H1 (cell line): ENCODE results near the gene CBX4. TPM values are rescaled to one million over a fixed set of nuclear protein-coding genes. Genes with fewer than 3 reads are reported as not detected.

Source experiments
- CTCF ChIA-PET: fragments of 300-600 bp; sonication (Branson Sonifier 250); formaldehyde crosslinking; loops from one replicate; lab custom pipeline; 2021; ENCODE audit not compliant: partially characterized antibody; lab: Charles Lee
- POLR2A ChIA-PET: fragments of 300-600 bp; sonication (Branson Sonifier 250); formaldehyde crosslinking; loops from one replicate; lab custom pipeline; 2021; ENCODE audit warnings: inconsistent platforms; ENCODE audit not compliant: partially characterized antibody; lab: Charles Lee
- DNase-seq, 2 experiments: peaks; one replicate each; pipeline versions ENCODE4 v3.0.0 to v3.0.0-alpha.2; 2010 to 2022; ENCODE audit warnings: low spot score in 2 of 2, low read depth in 1 of 2, mixed read lengths in 1 of 2
- FAIRE-seq: peaks from 2 replicates; lab custom pipeline; 2011; peaks lifted over from hg19 to GRCh38; lab: Jason Lieb, UNC
- H2AFZ ChIP-seq: 2 replicates; pipeline ENCODE4 v1.8.1; 2012; ENCODE audit warnings: low read length, inconsistent platforms
- H2AK5ac ChIP-seq: 2 replicates; pipeline ENCODE4 v1.6.1; 2013; ENCODE audit warnings: low read depth, low read length
- H2BK120ac ChIP-seq: replicated peaks from 2 replicates; pipeline ENCODE3; 2013; ENCODE audit warnings: low read depth, low read length, inconsistent platforms
- H2BK12ac ChIP-seq: 2 replicates; pipeline ENCODE4 v1.6.1; 2013; ENCODE audit warnings: low read depth, low read length
- H2BK15ac ChIP-seq: 2 replicates; pipeline ENCODE4 v1.6.1; 2013; ENCODE audit warnings: low read length
- H2BK20ac ChIP-seq: 2 replicates; pipeline ENCODE4 v1.6.1; 2013; ENCODE audit warnings: low read length
- H2BK5ac ChIP-seq: 2 replicates; pipeline ENCODE4 v1.6.1; 2013; ENCODE audit warnings: low read depth, low read length
- H3K14ac ChIP-seq: 2 replicates; pipeline ENCODE4 v1.6.1; 2013; ENCODE audit warnings: inconsistent platforms; ENCODE audit not compliant: insufficient read length
- H3K18ac ChIP-seq: 2 replicates; pipeline ENCODE4 v1.6.1; 2013; ENCODE audit warnings: low read length; ENCODE audit errors: extremely low read depth
- H3K23ac ChIP-seq: 2 replicates; pipeline ENCODE4 v1.6.1; 2013; ENCODE audit warnings: inconsistent platforms; ENCODE audit not compliant: insufficient read length
- H3K23me2 ChIP-seq: 2 replicates; pipeline ENCODE4 v1.6.1; 2013; ENCODE audit warnings: low read depth, low read length
- H3K27ac ChIP-seq: 2 replicates; pipeline ENCODE4 v1.6.1; 2011; ENCODE audit warnings: low read depth, low read length, inconsistent platforms
- H3K27me3 ChIP-seq, 4 experiments: replicated peaks in 1 of 4; 1 replicate in 1 of 4; 2 replicates in 3 of 4; pipeline versions ENCODE4 v1.6.1 to v1.8.1; 2011 to 2013; ENCODE audit warnings: low read length in 3 of 4, mild to moderate bottlenecking in 3 of 4, inconsistent platforms in 2 of 4, mixed read lengths in 2 of 4, moderate library complexity in 1 of 4; ENCODE audit not compliant: control insufficient read depth in 3 of 4, insufficient read depth in 3 of 4; ENCODE audit errors: extremely low read depth in 1 of 4
- H3K36me3 ChIP-seq, 4 experiments: 2 replicates each; pipeline versions ENCODE4 v1.6.1 to v1.8.1; 2011 to 2013; ENCODE audit warnings: mild to moderate bottlenecking in 4 of 4, low read length in 3 of 4, moderate library complexity in 2 of 4, control low read depth in 1 of 4, inconsistent platforms in 1 of 4; ENCODE audit not compliant: insufficient read depth in 4 of 4, control insufficient read depth in 2 of 4
- H3K4ac ChIP-seq: replicated peaks from 2 replicates; pipeline ENCODE3; 2013; ENCODE audit warnings: low read length, low read depth, mixed read lengths, inconsistent platforms; ENCODE audit not compliant: insufficient read length
- H3K4me1 ChIP-seq, 4 experiments: replicated peaks in 1 of 4; 1 replicate in 1 of 4; 2 replicates in 3 of 4; pipeline versions ENCODE4 v1.6.1 to v1.8.1; 2011 to 2013; ENCODE audit warnings: low read length in 3 of 4, inconsistent platforms in 2 of 4, mixed read lengths in 1 of 4; ENCODE audit not compliant: insufficient read depth in 4 of 4, control insufficient read depth in 3 of 4
- H3K4me2 ChIP-seq, 2 experiments: 2 replicates each; pipeline versions ENCODE4 v1.6.1 to v1.8.1; 2011 to 2013; ENCODE audit warnings: low read depth in 2 of 2, low read length in 2 of 2, control low read depth in 1 of 2, inconsistent platforms in 1 of 2, mild to moderate bottlenecking in 1 of 2; ENCODE audit not compliant: insufficient read depth in 1 of 2
- H3K4me3 ChIP-seq, 4 experiments: fragments of 200-600, 300-600 bp in 1 of 4; sonication (generic), shearing (Covaris generic), sonication (Bioruptor Twin) in 1 of 4; 2 replicates each; pipeline versions ENCODE4 v1.5.1 to v1.8.1; 2011 to 2016; ENCODE audit warnings: low read length in 4 of 4, low read depth in 3 of 4, control low read depth in 2 of 4, inconsistent platforms in 2 of 4, mild to moderate bottlenecking in 2 of 4, mixed read lengths in 1 of 4, moderate library complexity in 1 of 4; ENCODE audit not compliant: insufficient read depth in 2 of 4; ENCODE audit errors: extremely low read depth in 1 of 4
- H3K56ac ChIP-seq: replicated peaks from 2 replicates; pipeline ENCODE3; 2013; ENCODE audit warnings: low read depth, mild to moderate bottlenecking, mixed read lengths, low read length, inconsistent platforms; ENCODE audit not compliant: insufficient read length
- H3K79me1 ChIP-seq: 2 replicates; pipeline ENCODE4 v1.6.1; 2013; ENCODE audit warnings: low read depth, low read length, control low read depth
- H3K79me2 ChIP-seq, 2 experiments: 2 replicates each; pipeline versions ENCODE4 v1.6.1 to v1.8.1; 2012 to 2013; ENCODE audit warnings: low read length in 2 of 2, mild to moderate bottlenecking in 2 of 2, inconsistent platforms in 1 of 2; ENCODE audit not compliant: insufficient read depth in 2 of 2, control insufficient read depth in 1 of 2
- H3K9ac ChIP-seq, 4 experiments: replicated peaks in 1 of 4; 1 replicate in 1 of 4; 2 replicates in 3 of 4; pipeline versions ENCODE4 v1.6.1 to v1.8.1; 2011 to 2013; ENCODE audit warnings: low read depth in 3 of 4, low read length in 3 of 4, control low read depth in 2 of 4, mild to moderate bottlenecking in 2 of 4, moderate library complexity in 2 of 4, inconsistent platforms in 1 of 4; ENCODE audit errors: extremely low read depth in 1 of 4
- H3K9me3 ChIP-seq, 2 experiments: 2 replicates each; pipeline versions ENCODE4 v1.6.1 to v1.8.1; 2012 to 2013; ENCODE audit warnings: mild to moderate bottlenecking in 2 of 2, moderate library complexity in 2 of 2, control low read depth in 1 of 2, inconsistent platforms in 1 of 2, low read depth in 1 of 2, low read length in 1 of 2, mixed read lengths in 1 of 2; ENCODE audit not compliant: insufficient read depth in 2 of 2
- H4K20me1 ChIP-seq, 2 experiments: replicated peaks in 1 of 2; 2 replicates each; pipeline versions ENCODE3 to v1.8.1; 2011 to 2013; ENCODE audit warnings: inconsistent platforms in 2 of 2, low read length in 2 of 2, mild to moderate bottlenecking in 1 of 2; ENCODE audit not compliant: insufficient read depth in 2 of 2, control insufficient read depth in 1 of 2
- H4K5ac ChIP-seq: 2 replicates; pipeline ENCODE4 v1.6.1; 2013; ENCODE audit warnings: low read length, low read depth, mixed read lengths, inconsistent platforms; ENCODE audit not compliant: insufficient read length
- H4K8ac ChIP-seq: 2 replicates; pipeline ENCODE4 v1.8.0; 2013; ENCODE audit warnings: mild to moderate bottlenecking, moderate library complexity, low read length, inconsistent platforms; ENCODE audit not compliant: insufficient read depth; ENCODE audit errors: extremely low read depth
- H4K91ac ChIP-seq: replicated peaks from 2 replicates; pipeline ENCODE3; 2013; ENCODE audit warnings: low read length, mixed read lengths, inconsistent platforms; ENCODE audit not compliant: insufficient read length
- CREB1 ChIP-seq: IDR thresholded peaks from 2 replicates; pipeline ENCODE4 v1.6.1; 2012; ENCODE audit warnings: inconsistent platforms
- EZH2 ChIP-seq: fragments of 200-600 bp; sonication (generic); IDR thresholded peaks from 2 replicates; pipeline ENCODE4 v1.7.1; 2012; ENCODE audit warnings: low read depth, mild to moderate bottlenecking, moderate library complexity, low read length, inconsistent platforms; ENCODE audit not compliant: severe bottlenecking
- HDAC2 ChIP-seq, 2 experiments: fragments of 300-600 bp in 1 of 2; sonication (generic) in 1 of 2; IDR thresholded peaks; 2 replicates each; pipeline ENCODE4 v1.6.1; 2011 to 2012; ENCODE audit warnings: low read depth in 2 of 2, low read length in 2 of 2, mild to moderate bottlenecking in 2 of 2, moderate library complexity in 2 of 2, borderline replicate concordance in 1 of 2, inconsistent platforms in 1 of 2
- KDM4A ChIP-seq: IDR thresholded peaks from one replicate; pipeline ENCODE4 v1.7.1; 2012; ENCODE audit warnings: low read depth, mild to moderate bottlenecking, moderate library complexity, low read length, inconsistent platforms; ENCODE audit not compliant: severe bottlenecking
- MAFK ChIP-seq: IDR thresholded peaks from 2 replicates; pipeline ENCODE4 v1.6.1; 2012; ENCODE audit warnings: low read depth, mild to moderate bottlenecking, improper control_type of control experiment, low read length
- NRF1 ChIP-seq: IDR thresholded peaks from 2 replicates; pipeline ENCODE4 v1.6.1; 2011; ENCODE audit warnings: mild to moderate bottlenecking, low read depth, low read length, improper control_type of control experiment
- PHF8 ChIP-seq: fragments of 200-600 bp; sonication (generic); conservative IDR thresholded peaks from 2 replicates; pipeline ENCODE4 v1.7.1; 2012; ENCODE audit warnings: low read depth, mild to moderate bottlenecking, inconsistent platforms, low read length, moderate library complexity
- RFX5 ChIP-seq: IDR thresholded peaks from 2 replicates; pipeline ENCODE4 v1.6.1; 2011; ENCODE audit warnings: low read depth, low read length, improper control_type of control experiment, borderline replicate concordance
- RNF2 ChIP-seq: fragments of 200-900, 300-1000 bp; sonication (generic); IDR thresholded peaks from 2 replicates; pipeline ENCODE4 v1.7.1; 2016; ENCODE audit warnings: borderline replicate concordance, low read depth, mild to moderate bottlenecking, antibody characterized with exemption, low read length; ENCODE audit not compliant: poor library complexity, severe bottlenecking; ENCODE audit errors: missing control alignments
- SP4 ChIP-seq: IDR thresholded peaks from 2 replicates; pipeline ENCODE4 v1.6.1; 2012; ENCODE audit warnings: low read length, inconsistent platforms
- SUZ12 ChIP-seq: fragments of 200-600 bp; sonication (generic); IDR thresholded peaks from 2 replicates; pipeline ENCODE4 v1.6.1; 2012; ENCODE audit warnings: mild to moderate bottlenecking, inconsistent platforms, low read length, moderate library complexity, mixed read lengths
- TAF1 ChIP-seq: IDR thresholded peaks from 2 replicates; pipeline ENCODE4 v1.6.1; 2011; ENCODE audit warnings: mild to moderate bottlenecking, low read depth, low read length
- USF2 ChIP-seq: IDR thresholded peaks from 2 replicates; pipeline ENCODE4 v1.6.1; 2011; ENCODE audit warnings: low read length, improper control_type of control experiment
- WGBS, 2 experiments: shearing (Covaris generic) in 1 of 2; methylation state at CpG; one replicate each; pipeline versions ENCODE4 v1.1.6 to v1.1.7; 2013 to 2015; ENCODE audit warnings: low lambda C conversion rate in 2 of 2, mixed read lengths in 2 of 2, inconsistent platforms in 1 of 2, low coverage in 1 of 2, missing lambda C conversion rate in 1 of 2; ENCODE audit not compliant: insufficient replicate concordance in 2 of 2, insufficient coverage in 1 of 2, insufficient read length in 1 of 2; ENCODE audit errors: extremely low coverage in 1 of 2, missing lambda C conversion rate in 1 of 2; 5-methylcytosine and 5-hydroxymethylcytosine counted together
- polyA plus RNA-seq, 7 experiments: library from polyadenylated mRNA; depleted of rRNA in 3 of 7; stranded (reverse) in 5 of 7; unstranded in 2 of 7; fragments of >200 nt in 5 of 7; fragments of 200-250 nt in 2 of 7; gene quantifications; 1 replicate in 5 of 7; 2 replicates in 1 of 7; 4 replicates in 1 of 7; pipeline versions ENCODE4 v1.2.1 to v1.2.3, GENCODE V29; 2011 to 2013; ENCODE audit warnings: missing spikeins in 2 of 7, mixed read lengths in 2 of 7
- total RNA-seq: library from RNA; stranded (reverse); fragmentation: NEBNext Ultra II Directional; extraction: Animal tissue kit (Norgen Biotek cat#: 25700); gene quantifications from 2 replicates; pipeline ENCODE4 v1.2.1, GENCODE V29; 2021

CBX4 gene
- total and polyA plus RNA-seq, 2 of the 8 experiments (the other 6 are each of a cell fraction or from before 2014, with no cell fraction given) = 1.8 to 4.0 TPM

- no peaks in the 10 kb centered on the region for H3K23me2 ChIP-seq
- no peak overlapping the region for H2BK20ac ChIP-seq
- H2BK120ac ChIP-seq = no peak overlapping the region
- no peak overlapping the region for H2BK15ac ChIP-seq
- no peak overlapping the region for H3K14ac ChIP-seq
- no peaks in the 10 kb centered on the region for H3K36me3 ChIP-seq
- no peak overlapping the region for H3K9ac ChIP-seq
- DNase-seq (no peak), FAIRE-seq (no peak)
- no peak overlapping the region for H3K56ac ChIP-seq
- no peaks in the 10 kb centered on the region for H3K79me2 ChIP-seq
- no peaks in the 10 kb centered on the region; a peak in 1 of 7 replicates for H3K27me3 ChIP-seq
- H4K8ac ChIP-seq = no peak overlapping the region
- H2AFZ ChIP-seq = no peak overlapping the region
- H3K9me3 ChIP-seq = no peaks in the 10 kb centered on the region
- no peak overlapping the region for H4K5ac ChIP-seq
- no peak overlapping the region for H4K91ac ChIP-seq
- no peak overlapping the region for H3K4me2 ChIP-seq
- H3K27ac ChIP-seq = no peak overlapping the region
- H4K20me1 ChIP-seq = no peaks in the 10 kb centered on the region
- H3K4me3 ChIP-seq = no peak overlapping the region
- no peaks in the 10 kb centered on the region for H3K79me1 ChIP-seq
- ChIA-PET POLR2A (no interaction called here), CTCF (interaction anchor here (0.6 to 7.3 kb wide), 20 partner anchors 9 to 552 kb away, joined by 3 to 64 read pairs (median 4); no protein-coding TSS in a partner anchor)
- H2BK12ac ChIP-seq = no peak overlapping the region
- H2BK5ac ChIP-seq = no peak overlapping the region
- 98% methylated on average over 7 of the region's 9 CpGs; no CpG with 5 or more reads in 1 of the 2 experiments for WGBS, 2 experiments
- no peak overlapping the region for H3K4ac ChIP-seq
- no peak overlapping the region for H2AK5ac ChIP-seq
- no peak overlapping the region for H3K23ac ChIP-seq
- H3K4me1 ChIP-seq = peaks cover 0 to 7% (median 0%) of the 10 kb centered on the region in 4 experiments; a peak in 4 of 7 replicates
- H3K18ac ChIP-seq = no peak overlapping the region; the same call in 1 of the 2 replicates
- TF ChIP-seq HDAC2 (IDR thresholded peaks at IDR 0.05; ENCODE audit: borderline replicate concordance in 1 of 2, low read depth in 2 of 2, low read length in 2 of 2) (no peak), MAFK (no peak), RNF2 (no peak), SUZ12 (no peak), KDM4A (no peak), PHF8 (no peak), TAF1 (no peak), CREB1 (no peak), SP4 (no peak), USF2 (no peak), NRF1 (no peak), EZH2 (no peak), RFX5 (no peak)
Observed at GRCh38 chr17:79873583-79873982, 34.3 kb upstream of the CBX4 start.
